ENCODE measurements around the gene CDH4.

CDH4 gene

GRCh38 chr20:61435184-61435822 is 183.2 kb downstream of the CDH4 start:
- H3K4me3 ChIP-seq (ENCODE audit: low read depth, low read length), result no peak overlapping the region
- no peak for DNase-seq (ENCODE audit: low read depth, low spot score)
- ChIA-PET CTCF (no interaction called here), POLR2A (no interaction called here)
- TF ChIP-seq CTCF (IDR thresholded peaks at IDR 0.05; ENCODE audit: insufficient read depth, low read length, missing control alignments), result no peak

- TF ChIP-seq CTCF (IDR thresholded peaks at IDR 0.05; ENCODE audit: insufficient read depth, low read length, missing control alignments), result no peak
- ChIA-PET CTCF (no interaction called here), POLR2A (interaction anchor here (1.5 kb wide), 1 partner anchor 9 kb away, joined by 3 read pairs; no protein-coding TSS in a partner anchor)
- H3K4me3 ChIP-seq (ENCODE audit: low read depth, low read length), result no peak overlapping the region
- no peak for DNase-seq (ENCODE audit: low read depth, low spot score)
Observed at GRCh38 chr20:61435823-61436220, 183.8 kb downstream of the CDH4 start.

GRCh38 chr20:61436283-61436666 is 184.2 kb downstream of the CDH4 start:
- DNase-seq (ENCODE audit: low read depth, low spot score), result peak; percentile 28
- ChIA-PET CTCF (no interaction called here), POLR2A (interaction anchor here (1.5 kb wide), 1 partner anchor 9 kb away, joined by 3 read pairs; no protein-coding TSS in a partner anchor)
- H3K4me3 ChIP-seq (ENCODE audit: low read depth, low read length), result no peak overlapping the region; the same call in 1 of the 2 replicates
- no peak for TF ChIP-seq CTCF (IDR thresholded peaks at IDR 0.05; ENCODE audit: insufficient read depth, low read length, missing control alignments)

GRCh38 chr20:61436667-61437279 is 184.7 kb downstream of the CDH4 start:
- no peak for DNase-seq (ENCODE audit: low read depth, low spot score)
- no peak for TF ChIP-seq CTCF (IDR thresholded peaks at IDR 0.05; ENCODE audit: insufficient read depth, low read length, missing control alignments)
- ChIA-PET CTCF (no interaction called here), POLR2A (interaction anchor here (1.5 kb wide), 1 partner anchor 10 kb away, joined by 3 read pairs; no protein-coding TSS in a partner anchor)
- H3K4me3 ChIP-seq (ENCODE audit: low read depth, low read length), result peak overlapping the region; percentile 3; the same call in 1 of the 2 replicates

- CTCF ChIA-PET, result no interaction called here
- POLR2A ChIA-PET, result interaction anchor here (1.5 kb wide), 1 partner anchor 11 kb away, joined by 3 read pairs; no protein-coding TSS in a partner anchor
- H3K4me3 ChIP-seq (ENCODE audit: low read depth, low read length), result no peak overlapping the region
- DNase-seq (ENCODE audit: low read depth, low spot score), result peak; percentile 78
- TF ChIP-seq CTCF (IDR thresholded peaks at IDR 0.05; ENCODE audit: insufficient read depth, low read length, missing control alignments), result no peak
Observed at GRCh38 chr20:61437280-61438206, 185.5 kb downstream of the CDH4 start.

GRCh38 chr20:61438285-61438684 is 186.2 kb downstream of the CDH4 start:
- CTCF ChIA-PET, result no interaction called here
- no peak for TF ChIP-seq CTCF (IDR thresholded peaks at IDR 0.05; ENCODE audit: insufficient read depth, low read length, missing control alignments)
- no peak overlapping the region for H3K4me3 ChIP-seq (ENCODE audit: low read depth, low read length)
- no peak for DNase-seq (ENCODE audit: low read depth, low spot score)
- POLR2A ChIA-PET, result no interaction called here

Data from AG04449 (cell line).